Subcutaneous abdominal adipose tissue (tissue), 5 donors: ENCODE results near the gene JADE1.
A peak's percentile ranks its signal among the peaks of the same experiment; 100 is the strongest.

Source experiments
- H3K27ac ChIP-seq: one replicate; pipeline ENCODE4 v1.7.0; 2013; ENCODE audit warnings: low read depth, mild to moderate bottlenecking, inconsistent platforms, low read length, moderate library complexity
- H3K27me3 ChIP-seq, 5 donors: one replicate each; pipeline ENCODE4 v1.7.0; 2013; ENCODE audit warnings: low read length in 5 of 5, inconsistent platforms in 1 of 5; ENCODE audit not compliant: control insufficient read depth in 5 of 5, insufficient read depth in 4 of 5
- H3K36me3 ChIP-seq, 5 donors: one replicate each; pipeline ENCODE4 v1.7.0; 2013; ENCODE audit warnings: low read length in 5 of 5; ENCODE audit not compliant: control insufficient read depth in 5 of 5, insufficient read depth in 5 of 5
- H3K4me1 ChIP-seq, 5 donors: one replicate each; pipeline ENCODE4 v1.7.0; 2013; ENCODE audit warnings: low read length in 5 of 5, mild to moderate bottlenecking in 3 of 5, moderate library complexity in 1 of 5; ENCODE audit not compliant: control insufficient read depth in 5 of 5, insufficient read depth in 5 of 5
- H3K4me3 ChIP-seq, 5 donors: one replicate each; pipeline ENCODE4 v1.7.0; 2013; ENCODE audit warnings: low read length in 5 of 5, low read depth in 1 of 5
- H3K9ac ChIP-seq, 5 donors: one replicate each; pipeline ENCODE4 v1.7.0; 2013; ENCODE audit warnings: low read length in 5 of 5, mild to moderate bottlenecking in 4 of 5, moderate library complexity in 3 of 5
- H3K9me3 ChIP-seq, 5 donors: one replicate each; pipeline ENCODE4 v1.7.0; 2013; ENCODE audit warnings: low read length in 5 of 5; ENCODE audit not compliant: control insufficient read depth in 5 of 5
- donor health status: healthy.
- donor health status: healthy.
- donor health status: healthy.
- donor health status: healthy.
- donor health status: healthy.

JADE1 gene

GRCh38 chr4:128856246-128856645 is 46.7 kb downstream of the JADE1 start:
- peaks cover 3 to 19% (median 11%) of the 10 kb centered on the region in 5 donors for H3K4me1 ChIP-seq
- no peak overlapping the region for H3K4me3 ChIP-seq
- no peaks in the 10 kb centered on the region for H3K9me3 ChIP-seq
- H3K27ac ChIP-seq, result no peak overlapping the region
- H3K36me3 ChIP-seq, result peaks cover 26 to 84% (median 81%) of the 10 kb centered on the region in 5 donors
- H3K27me3 ChIP-seq, result no peaks in the 10 kb centered on the region
- H3K9ac ChIP-seq, result no peak overlapping the region

- Histone ChIP-seq H3K9ac (no peak overlapping the region), H3K27ac (no peak overlapping the region), H3K4me3 (no peak overlapping the region), H3K36me3 (peaks cover 14 to 74% (median 67%) of the 10 kb centered on the region in 5 donors), H3K27me3 (no peaks in the 10 kb centered on the region), H3K9me3 (no peaks in the 10 kb centered on the region), H3K4me1 (peaks cover 6 to 28% (median 25%) of the 10 kb centered on the region in 5 donors)
These were observed 49.6 kb downstream of the JADE1 start for GRCh38 chr4:128858879-128859671.

GRCh38 chr4:128859887-128860677 is 50.6 kb downstream of the JADE1 start:
- Histone ChIP-seq H3K36me3 (peaks cover 4 to 76% (median 71%) of the 10 kb centered on the region in 5 donors), H3K27me3 (no peaks in the 10 kb centered on the region), H3K27ac (peak overlapping the region; percentile 32), H3K4me1 (peaks cover 6 to 28% (median 25%) of the 10 kb centered on the region in 5 donors), H3K4me3 (no peak overlapping the region), H3K9ac (no peak overlapping the region), H3K9me3 (no peaks in the 10 kb centered on the region)

DNA sequence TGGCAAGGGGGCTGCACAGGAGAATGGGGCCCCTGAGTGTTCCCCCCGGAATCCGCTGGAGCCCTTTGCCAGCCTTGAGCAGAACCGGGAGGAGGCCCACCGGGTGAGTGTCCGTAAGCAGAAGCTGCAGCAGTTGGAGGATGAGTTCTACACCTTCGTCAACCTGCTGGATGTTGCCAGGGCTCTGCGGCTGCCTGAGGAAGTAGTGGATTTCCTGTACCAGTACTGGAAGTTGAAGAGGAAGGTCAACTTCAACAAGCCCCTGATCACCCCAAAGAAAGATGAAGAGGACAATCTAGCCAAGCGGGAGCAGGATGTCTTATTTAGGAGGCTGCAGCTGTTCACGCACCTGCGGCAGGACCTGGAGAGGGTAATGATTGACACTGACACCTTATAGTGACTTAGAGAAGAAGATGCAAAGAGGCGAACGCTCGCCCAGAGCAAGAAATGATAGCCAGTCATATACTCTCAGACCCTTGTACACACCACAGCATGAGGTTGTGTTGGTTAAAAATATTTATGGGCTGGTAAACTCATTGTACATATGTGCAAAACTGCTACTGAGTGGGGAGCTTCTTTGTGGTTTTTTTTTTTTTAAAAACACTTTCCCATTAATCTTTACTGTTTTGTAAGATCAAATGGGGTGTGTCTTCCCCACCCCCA is 52.5 kb downstream of the JADE1 start:
- peaks cover 6 to 28% (median 25%) of the 10 kb centered on the region in 5 donors for H3K4me1 ChIP-seq
- no peak overlapping the region for H3K4me3 ChIP-seq
- peak overlapping the region; percentile 34 for H3K27ac ChIP-seq
- no peak overlapping the region for H3K9ac ChIP-seq
- H3K36me3 ChIP-seq, result peaks cover 15 to 69% (median 58%) of the 10 kb centered on the region in 5 donors
- no peaks in the 10 kb centered on the region for H3K27me3 ChIP-seq
- H3K9me3 ChIP-seq, result no peaks in the 10 kb centered on the region

DNA sequence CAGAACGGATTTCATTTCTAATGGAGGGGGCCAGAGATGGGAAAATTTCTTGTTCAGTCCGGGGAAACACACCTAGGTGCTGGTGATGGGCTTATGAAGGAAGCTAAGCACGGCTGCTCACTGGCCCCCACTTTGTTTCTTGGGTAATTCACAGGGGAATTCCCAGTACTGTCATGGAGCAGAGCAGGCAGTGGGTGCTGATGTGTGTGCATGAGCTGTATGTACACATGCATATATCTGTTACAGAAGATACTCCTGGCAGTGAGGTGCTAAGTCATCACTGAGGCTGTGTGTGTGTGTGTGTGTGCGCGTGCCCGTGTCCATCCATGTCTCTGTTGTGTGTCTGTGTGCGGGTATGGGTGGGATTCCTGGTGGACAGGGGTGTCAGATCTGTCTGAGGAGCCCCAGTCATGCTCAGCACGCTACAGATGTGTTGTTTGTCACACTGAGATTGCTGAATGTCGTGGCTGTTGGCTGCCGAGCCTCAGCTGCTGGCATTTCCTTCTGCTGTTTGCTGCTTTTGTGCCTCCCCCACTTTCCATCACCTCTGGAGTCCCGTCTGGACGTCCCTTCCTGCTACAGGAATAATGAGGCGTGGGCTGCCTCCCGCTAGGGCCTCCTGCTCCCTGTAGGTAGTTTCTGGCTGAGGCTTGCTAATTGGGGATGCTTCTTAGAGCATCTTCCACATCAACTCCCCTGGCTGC is 53.3 kb downstream of the JADE1 start:
- peaks cover 16 to 69% (median 57%) of the 10 kb centered on the region in 5 donors for H3K36me3 ChIP-seq
- no peak overlapping the region for H3K9ac ChIP-seq
- peak overlapping the region; percentile 34 for H3K27ac ChIP-seq
- no peaks in the 10 kb centered on the region for H3K27me3 ChIP-seq
- H3K9me3 ChIP-seq, result no peaks in the 10 kb centered on the region
- H3K4me1 ChIP-seq, result peaks cover 6 to 28% (median 25%) of the 10 kb centered on the region in 5 donors
- no peak overlapping the region for H3K4me3 ChIP-seq

DNA sequence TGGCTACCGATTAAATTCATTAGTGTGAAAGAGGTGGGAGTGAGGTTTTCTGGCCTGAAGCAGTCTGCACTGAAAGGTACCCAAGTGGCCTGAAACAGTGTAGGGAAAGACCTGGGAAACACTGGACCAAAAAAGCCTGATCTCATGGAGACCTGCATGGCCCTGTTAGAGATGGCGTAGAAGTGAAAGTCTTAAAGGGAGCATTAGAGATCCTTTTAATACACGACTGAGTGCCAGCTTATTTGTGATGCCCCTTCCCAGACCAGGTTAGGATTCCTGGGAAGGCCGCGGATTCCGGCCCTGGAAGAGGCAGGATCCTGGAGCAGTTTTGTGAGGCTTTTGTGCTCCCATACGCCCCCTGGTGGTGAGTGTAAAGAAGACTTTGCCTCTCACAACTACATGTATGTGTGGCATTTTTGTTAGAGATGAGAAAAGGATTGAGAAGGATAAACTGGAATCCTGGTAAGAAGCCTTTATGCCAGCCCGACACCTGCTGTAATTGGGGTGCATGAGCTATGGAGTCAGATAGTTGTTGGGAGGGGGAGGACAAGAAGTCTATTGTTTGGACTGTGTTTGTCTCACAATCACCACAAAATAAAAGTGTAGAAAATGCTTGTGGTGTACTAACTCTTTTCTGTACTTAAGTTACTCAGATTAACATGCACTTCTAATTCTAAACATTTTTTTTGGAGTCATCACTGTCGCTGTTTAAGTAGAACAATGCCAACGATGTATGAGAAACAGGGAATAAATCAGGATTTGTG is 54.0 kb downstream of the JADE1 start:
- H3K9me3 ChIP-seq, result no peaks in the 10 kb centered on the region

GRCh38 chr4:128865132-128865531 is 55.6 kb downstream of the JADE1 start:
- Histone ChIP-seq H3K4me1 (peaks cover 2 to 17% (median 12%) of the 10 kb centered on the region in 5 donors), H3K9ac (no peak overlapping the region), H3K27ac (no peak overlapping the region), H3K36me3 (peaks cover 35 to 81% (median 64%) of the 10 kb centered on the region in 5 donors), H3K4me3 (no peak overlapping the region), H3K9me3 (no peaks in the 10 kb centered on the region), H3K27me3 (no peaks in the 10 kb centered on the region)

More for the DNA sequence above, 54.0 kb downstream of the JADE1 start:
- Histone ChIP-seq H3K9ac (no peak overlapping the region), H3K36me3 (peaks cover 24 to 71% (median 58%) of the 10 kb centered on the region in 5 donors), H3K4me1 (peaks cover 6 to 28% (median 25%) of the 10 kb centered on the region in 5 donors), H3K27ac (peak overlapping the region; percentile 34), H3K27me3 (no peaks in the 10 kb centered on the region), H3K4me3 (no peak overlapping the region)

DNA sequence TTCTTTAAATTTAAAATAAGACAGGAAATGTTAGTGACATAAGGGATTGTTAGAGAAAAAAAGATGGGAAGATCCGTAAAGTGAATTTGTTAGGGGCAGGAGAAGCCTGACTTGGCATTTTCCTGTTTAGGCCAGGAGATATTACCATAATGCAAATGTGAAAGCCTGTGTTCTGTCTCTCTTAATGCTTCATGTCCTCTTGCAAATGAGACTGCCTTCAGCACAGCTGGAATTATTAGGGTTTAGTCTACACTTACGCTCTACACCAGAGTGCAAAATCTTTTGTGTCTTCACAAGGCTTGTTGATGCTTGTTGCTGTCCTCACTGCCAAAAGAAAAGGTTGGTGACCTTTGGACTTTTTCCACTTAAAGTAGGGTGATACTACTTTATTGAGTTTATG is 56.8 kb downstream of the JADE1 start:
- H3K36me3 ChIP-seq, result peaks cover 39 to 82% (median 64%) of the 10 kb centered on the region in 5 donors
- no peak overlapping the region for H3K27ac ChIP-seq
- H3K27me3 ChIP-seq, result no peaks in the 10 kb centered on the region
- H3K9ac ChIP-seq, result peak overlapping the region in 1 of 5 donors; percentile 17
- H3K4me1 ChIP-seq, result peaks cover 0 to 17% (median 6%) of the 10 kb centered on the region in 5 donors
- no peaks in the 10 kb centered on the region for H3K9me3 ChIP-seq
- H3K4me3 ChIP-seq, result no peak overlapping the region

GRCh38 chr4:128866691-128867090 is 57.2 kb downstream of the JADE1 start:
- Histone ChIP-seq H3K27me3 (no peaks in the 10 kb centered on the region), H3K4me1 (peaks cover 0 to 14% (median 6%) of the 10 kb centered on the region in 5 donors), H3K9me3 (no peaks in the 10 kb centered on the region), H3K4me3 (no peak overlapping the region), H3K9ac (no peak overlapping the region), H3K36me3 (peaks cover 42 to 82% (median 64%) of the 10 kb centered on the region in 5 donors), H3K27ac (no peak overlapping the region)
